Left cardiac atrium (tissue), 4 donors: ENCODE measurements around the gene CDC37. TPM values are rescaled to one million over a fixed set of nuclear protein-coding genes. Genes with fewer than 3 reads are reported as not detected.

ENCODE experiments used
- ATAC-seq, 2 donors: fragments of 200-7000 bp; cut with Tn5 transposase; one replicate each; pipeline ENCODE4 v1.9.1; 2020; ENCODE audit warnings: mild to moderate bottlenecking in 2 of 2, moderate library complexity in 2 of 2
- DNase-seq: peaks from one replicate; pipeline ENCODE4 v3.0.0-alpha.2; 2020
- intact Hi-C, 2 donors: fragments of 100-400 bp; cut with DNase I; formaldehyde crosslinking; loops; one replicate each; pipeline versions ENCODE4 v1.14.1 to v1.15.1; 2022 to 2023
- long read RNA-seq: library from polyadenylated mRNA; unstranded; transcript quantifications from one replicate; pipeline ENCODE4 v2.0.0, GENCODE V29; 2021
- total RNA-seq, 2 donors: library from RNA; stranded (reverse); fragmentation: NEBNext Ultra II Directional; extraction: Animal tissue kit (Norgen Biotek cat#: 25700); gene quantifications; one replicate each; pipeline ENCODE4 v1.2.1, GENCODE V29; 2021
- donor health status: DM: no; HTN: yes; CAD: no.
- donor health status: DM: no; HTN: yes; CAD: no; lungs with severe emphysema.
- donor health status: DM: yes; HTN: yes; CAD: no.
- donor health status: Dilated cardiomyopathy.

CDC37 gene
- total RNA-seq = 100 to 1,000 TPM; 130 to 156 TPM
- long read RNA-seq, transcript CDC37-209 (7 exons, 1,377 nt) = minor isoform, 47 of 305 reads
- long read RNA-seq, transcript CDC37-201 (8 exons, 1,608 nt) = major isoform, 216 of 305 reads
- long read RNA-seq, partial matches to known transcripts = 19 of 305 reads
- long read RNA-seq, other reads (novel, unspliced or antisense) = 23 of 305 reads

GRCh38 chr19:10403137-10404021 is at the start of gene CDC37:
CDC37 (minus strand) TSS chr19:10403542; CDS start chr19:10403479, 63 bp downstream.
- intact Hi-C loops = loop anchor here in 1 of 2 donors (2.0 kb wide), 1 partner anchor 19 kb away; no protein-coding TSS in a partner anchor
- peak; percentile 96 to 97 for ATAC-seq
- DNase-seq = peak; percentile 97

- ATAC-seq = no peak
These were observed 47.7 kb upstream of the CDC37 start for GRCh38 chr19:10450853-10451609.

GRCh38 chr19:10450191-10450852 is 47.0 kb upstream of the CDC37 start:
- DNase-seq (no peak), ATAC-seq (no peak)
- intact Hi-C loops = no loop called here

More at GRCh38 chr19:10450853-10451609, 47.7 kb upstream of the CDC37 start:
- no peak for DNase-seq
- intact Hi-C loops = no loop called here

DNA sequence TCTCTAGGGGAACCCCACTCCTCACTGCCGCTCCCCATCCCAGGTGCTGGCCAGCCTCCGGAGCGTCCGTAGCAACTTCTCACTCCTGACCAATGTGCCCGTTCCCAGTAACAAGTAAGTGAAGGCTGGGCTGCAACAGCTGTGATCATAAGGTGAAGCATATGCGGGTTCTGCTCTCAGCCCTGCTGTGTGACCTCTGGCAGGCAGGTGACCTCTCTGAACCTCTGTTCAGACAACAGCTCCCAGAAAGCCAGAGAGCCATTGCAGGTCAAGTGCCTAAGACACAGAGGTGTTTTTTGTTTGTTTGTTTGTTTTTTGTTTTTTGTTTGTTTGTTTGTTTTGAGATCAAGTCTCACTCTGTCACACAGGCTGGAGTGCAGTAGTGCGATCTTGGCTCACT is 45.7 kb upstream of the CDC37 start:
- no peak for DNase-seq
- intact Hi-C loops = no loop called here
- ATAC-seq = no peak

- ATAC-seq (no peak), DNase-seq (no peak)
- intact Hi-C loops = no loop called here
These were observed 39.4 kb upstream of the CDC37 start for GRCh38 chr19:10442698-10443097.

- DNase-seq (no peak), ATAC-seq (no peak)
- intact Hi-C loops = no loop called here
These were observed 36.2 kb upstream of the CDC37 start for GRCh38 chr19:10439588-10439987.

DNA sequence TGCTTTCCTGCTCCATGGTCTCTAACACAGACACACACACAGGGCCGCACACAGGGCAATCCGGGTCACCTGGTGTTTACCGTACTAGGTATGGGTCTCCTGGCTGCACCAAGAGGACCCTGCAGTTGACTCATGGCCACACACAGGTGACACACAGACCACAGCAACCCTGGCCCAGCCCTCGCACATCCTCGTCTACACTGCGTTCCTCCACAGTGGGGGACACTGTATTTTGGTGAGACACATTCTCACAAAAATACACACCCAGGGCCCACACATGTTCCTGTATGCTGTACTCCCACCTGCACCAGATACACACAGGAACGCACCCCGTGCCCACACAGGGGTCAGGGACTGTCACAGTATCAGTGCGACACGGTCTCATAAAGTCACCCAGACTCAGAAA is 29.8 kb upstream of the CDC37 start:
- DNase-seq = no peak
- intact Hi-C loops = no loop called here
- no peak for ATAC-seq

GRCh38 chr19:10432736-10433130 is 29.4 kb upstream of the CDC37 start:
- intact Hi-C loops = no loop called here
- DNase-seq = no peak
- ATAC-seq = no peak

DNA sequence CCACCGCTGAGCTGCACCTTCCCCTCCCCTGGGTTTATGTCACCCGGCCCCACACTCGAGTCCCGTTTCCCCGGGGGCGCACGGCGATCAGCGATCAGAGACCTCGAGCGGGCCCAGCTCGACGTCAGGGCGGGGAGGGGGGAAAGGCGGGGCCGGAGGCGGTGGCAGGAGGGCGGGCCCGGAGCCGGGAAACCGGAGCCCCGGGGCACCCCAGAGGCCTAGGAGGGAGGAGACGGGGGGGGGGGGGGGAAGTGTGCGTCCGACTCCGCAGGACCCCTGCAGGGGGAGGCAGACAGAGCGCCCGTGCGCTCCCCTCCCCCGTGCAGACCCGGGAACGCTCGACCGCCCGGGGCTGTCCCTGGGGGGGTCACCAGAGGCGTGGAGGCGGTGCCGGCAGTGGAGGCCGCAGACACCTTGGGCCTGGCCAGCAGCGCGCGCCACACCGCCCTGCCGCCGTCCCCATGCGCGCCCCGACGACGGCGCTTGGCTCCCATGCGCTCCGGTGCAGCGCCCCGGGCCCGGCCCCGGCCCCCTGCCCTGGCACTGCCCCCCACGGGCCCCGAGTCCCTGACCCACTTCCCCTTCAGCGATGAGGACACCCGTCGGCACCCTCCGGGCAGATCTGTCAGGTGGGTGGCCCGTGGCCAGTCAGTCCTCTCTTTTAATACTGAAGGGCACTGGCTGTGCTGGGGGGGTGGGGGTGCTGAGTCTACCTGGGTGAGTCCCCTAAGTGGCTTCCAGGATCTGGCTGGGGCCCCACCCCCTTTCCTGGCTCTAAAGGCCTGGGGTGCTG is 28.8 kb upstream of the CDC37 start:
- ATAC-seq = peak; percentile 76 to 77
- peak; percentile 73 for DNase-seq
- intact Hi-C loops = no loop called here

GRCh38 chr19:10431254-10431942 is 28.1 kb upstream of the CDC37 start:
- ATAC-seq (peak; percentile 4 to 10), DNase-seq (no peak)
- intact Hi-C loops = no loop called here

- DNase-seq = peak; percentile 80
- peak; percentile 79 to 85 for ATAC-seq
- intact Hi-C loops = no loop called here
These were observed 27.3 kb upstream of the CDC37 start for GRCh38 chr19:10430505-10431253.

- DNase-seq (no peak), ATAC-seq (no peak)
- intact Hi-C loops = no loop called here
These were observed 25.6 kb upstream of the CDC37 start for GRCh38 chr19:10428996-10429381.

DNA sequence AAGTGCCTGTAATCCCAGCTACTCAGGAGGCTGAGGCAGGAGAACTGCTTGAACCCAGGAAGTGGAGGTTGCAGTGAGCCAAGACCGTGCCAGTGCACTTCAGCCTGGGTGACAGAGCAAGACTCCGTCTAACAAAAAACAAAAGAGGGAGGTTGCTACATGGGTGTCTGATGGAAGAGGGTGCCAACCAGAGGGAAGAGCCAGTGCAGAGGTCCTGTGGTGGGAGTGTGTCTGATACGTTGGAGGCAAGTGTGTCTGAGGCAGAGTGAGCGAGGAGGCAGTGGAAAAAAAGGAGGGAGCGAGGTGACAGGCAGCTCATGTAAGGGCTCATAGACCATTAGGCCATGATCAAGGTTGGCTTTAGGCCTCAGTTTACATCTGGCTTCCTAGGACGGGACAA is 23.8 kb upstream of the CDC37 start:
- intact Hi-C loops = no loop called here
- ATAC-seq = no peak
- no peak for DNase-seq

GRCh38 chr19:10424011-10424637 is 20.8 kb upstream of the CDC37 start:
- ATAC-seq = peak; percentile 84 to 90
- intact Hi-C loops = no loop called here
- peak; percentile 82 for DNase-seq

GRCh38 chr19:10422846-10423245 is 19.5 kb upstream of the CDC37 start:
- ATAC-seq = no peak
- DNase-seq = no peak
- intact Hi-C loops = loop anchor here in 1 of 2 donors (2.0 kb wide), 1 partner anchor 18 kb away; no protein-coding TSS in a partner anchor

GRCh38 chr19:10422046-10422461 is 18.7 kb upstream of the CDC37 start:
- ATAC-seq (no peak), DNase-seq (no peak)
- intact Hi-C loops = loop anchor here in 1 of 2 donors (2.0 kb wide), 1 partner anchor 17 kb away; no protein-coding TSS in a partner anchor
